IPS-NIHi7 (cell line): Measurements from ENCODE around the gene CNIH4.
"Not testable (repeated sequence)": the region's sequence is repeated elsewhere in the genome, so short reads cannot be mapped to it uniquely, and the experiment has no call there.

ENCODE experiments used
- DNase-seq: peaks from one replicate; pipeline ENCODE4 v3.0.0; 2012; ENCODE audit warnings: mixed read lengths; ENCODE audit errors: extremely low spot score

The CNIH4 gene

DNA sequence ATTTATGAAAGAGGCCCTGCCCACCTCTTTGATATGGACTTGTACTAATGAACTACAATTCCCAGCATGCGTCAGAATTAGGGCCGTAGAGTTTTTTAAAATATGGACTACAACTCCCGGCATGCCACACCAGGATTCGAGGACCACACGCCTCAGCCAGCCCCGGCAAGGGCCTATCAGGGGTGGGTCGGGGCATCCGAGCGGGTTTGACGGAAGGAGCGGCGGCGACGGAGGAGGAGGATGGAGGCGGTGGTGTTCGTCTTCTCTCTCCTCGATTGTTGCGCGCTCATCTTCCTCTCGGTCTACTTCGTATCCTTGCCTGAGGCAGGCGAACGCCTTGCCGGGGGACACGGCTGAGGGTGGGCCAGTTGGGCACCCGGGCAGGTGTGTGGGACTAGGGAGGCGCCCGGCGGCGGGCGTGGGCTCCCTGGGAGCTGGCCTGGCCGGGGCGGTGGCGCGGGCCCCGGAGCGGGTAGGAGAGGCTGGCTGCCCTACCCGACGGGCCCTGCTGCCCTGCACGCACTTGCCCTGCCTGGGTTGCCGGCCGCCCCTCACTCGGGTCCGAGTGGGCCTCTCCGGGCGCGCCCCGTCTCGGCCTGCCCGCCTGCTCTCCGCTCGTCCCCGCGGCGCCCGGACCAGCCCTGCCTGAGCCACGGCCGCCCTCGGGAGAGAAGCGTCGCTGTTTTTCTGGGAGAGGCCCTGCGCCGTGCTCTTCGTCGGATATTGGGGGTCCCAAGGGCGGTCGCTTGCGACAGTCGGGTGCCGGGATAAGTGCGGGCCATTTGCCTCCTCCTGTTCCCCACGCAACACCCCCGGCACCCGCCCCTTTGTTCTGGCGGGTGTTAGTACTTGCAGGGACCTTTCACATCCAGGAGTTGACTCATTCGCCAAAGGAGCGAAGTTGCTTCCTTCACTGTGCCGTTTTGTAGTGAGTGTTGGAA, at the start of gene CNIH4:
Gene CNIH4 (plus strand): TSS at position 195 of the 941 bp plus-strand sequence. CDS start 46 bp downstream, at position 241.
- DNase-seq, result peak; percentile 96

- no peak for DNase-seq
Measured at GRCh38 chr1:224308064-224308463, 48.6 kb upstream of the CNIH4 start.

DNA sequence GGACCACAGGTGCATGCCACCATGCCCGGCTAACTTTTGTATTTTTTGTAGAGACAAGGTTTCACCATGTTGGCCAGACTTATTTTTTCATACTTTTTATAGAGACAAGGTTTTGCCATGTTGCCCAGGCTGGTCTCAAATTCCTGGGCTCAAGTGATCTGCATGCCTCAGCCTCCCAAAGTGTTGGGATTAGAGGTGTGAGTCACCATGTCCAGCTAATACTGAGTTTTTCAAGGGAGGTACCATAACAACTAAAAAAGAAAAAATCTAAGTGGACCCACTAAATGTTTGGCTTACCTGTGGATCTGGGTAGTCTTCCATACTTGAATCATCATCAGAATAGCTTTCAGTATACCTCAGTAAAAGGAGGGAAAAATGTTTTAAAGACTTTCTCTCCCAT, 45.2 kb upstream of the CNIH4 start:
- not testable (repeated sequence) for DNase-seq

GRCh38 chr1:224312025-224312424, 44.7 kb upstream of the CNIH4 start:
- no peak for DNase-seq

DNA sequence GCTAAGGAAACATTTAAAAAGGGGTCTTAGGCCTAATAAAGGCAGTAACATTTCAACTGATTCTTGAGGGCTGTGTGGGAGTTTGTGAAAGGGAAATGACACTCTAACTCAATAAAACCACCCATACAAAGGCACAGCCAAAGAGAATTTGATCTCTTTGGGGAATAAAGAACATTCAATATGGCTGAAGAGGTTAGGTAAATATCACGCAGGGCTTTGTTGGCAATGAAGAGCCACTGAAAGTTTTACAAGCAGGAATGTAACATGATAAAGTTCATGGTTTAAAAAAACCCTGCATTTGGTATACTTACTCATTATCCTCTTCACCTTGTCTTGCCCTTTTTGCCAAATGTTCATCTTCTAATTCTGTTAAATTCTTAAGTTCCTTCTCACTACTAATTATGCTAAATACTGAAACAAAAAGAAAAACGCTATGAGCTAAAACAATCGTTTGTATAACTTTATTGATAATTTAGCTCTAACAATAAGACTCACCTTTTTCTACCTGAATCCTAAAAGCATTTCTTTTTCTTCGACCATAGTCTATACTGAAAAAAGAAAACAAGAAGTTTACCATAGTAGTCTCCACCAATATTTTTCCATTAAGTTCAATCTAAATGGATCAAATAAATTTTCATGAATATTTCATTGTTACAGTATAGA, 39.2 kb upstream of the CNIH4 start:
- no peak for DNase-seq

DNA sequence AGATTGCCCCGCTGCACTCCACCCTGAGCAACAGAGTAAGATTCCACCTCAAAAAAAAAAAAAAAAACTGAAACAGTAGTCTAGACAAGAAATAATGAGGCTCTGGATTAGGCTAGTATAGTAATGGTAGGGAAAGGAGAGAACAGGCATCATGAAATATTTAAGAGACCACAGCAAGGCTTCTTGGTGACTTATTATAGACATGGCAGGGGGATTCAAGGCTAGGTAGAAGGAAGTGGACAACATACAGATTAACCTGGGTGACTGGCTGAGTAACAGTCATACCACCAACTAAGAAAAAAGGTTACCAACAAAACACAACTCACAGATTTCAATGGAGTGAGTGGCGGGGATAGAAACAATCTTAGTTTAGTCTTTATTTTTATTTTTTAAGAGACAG, 35.0 kb upstream of the CNIH4 start:
- no peak for DNase-seq

DNA sequence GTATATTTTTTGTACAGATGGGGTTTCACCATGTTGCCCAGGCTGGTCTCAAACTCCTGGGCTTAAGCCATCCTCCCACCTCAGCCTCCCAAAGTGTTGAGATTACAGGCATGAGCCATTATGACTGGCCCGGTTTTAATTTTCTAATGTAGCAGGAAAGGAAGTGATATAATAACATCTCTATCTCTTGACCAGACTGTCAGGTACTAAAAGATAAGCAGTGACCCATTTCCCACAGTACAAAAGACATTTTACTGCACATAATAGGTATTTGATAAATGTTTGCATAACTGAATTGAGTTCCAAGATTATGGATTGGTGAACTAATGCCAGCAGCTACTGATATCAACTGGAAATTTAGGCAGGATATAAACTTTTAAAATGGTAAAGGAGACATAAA, 30.7 kb upstream of the CNIH4 start:
- no peak for DNase-seq

- no peak for DNase-seq
Measured at GRCh38 chr1:224328644-224329043, 28.0 kb upstream of the CNIH4 start.

DNA sequence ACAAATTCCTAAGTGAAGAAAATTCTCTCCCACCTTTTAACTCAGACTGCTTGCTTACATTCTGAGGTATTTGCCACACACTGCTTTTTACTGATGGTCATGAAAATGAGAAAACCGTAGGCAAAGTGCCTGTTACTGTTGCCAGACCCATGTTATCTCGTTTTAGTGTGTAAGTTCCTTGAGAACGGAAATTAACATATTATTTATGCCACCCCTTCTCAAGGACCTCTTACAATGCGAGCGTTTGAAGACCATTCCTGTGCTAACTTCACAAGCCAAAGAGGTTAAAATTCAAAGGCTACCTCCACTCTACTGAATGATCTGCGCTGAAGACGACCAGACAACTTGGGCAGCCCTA, 27.2 kb upstream of the CNIH4 start:
- DNase-seq, result no peak

DNA sequence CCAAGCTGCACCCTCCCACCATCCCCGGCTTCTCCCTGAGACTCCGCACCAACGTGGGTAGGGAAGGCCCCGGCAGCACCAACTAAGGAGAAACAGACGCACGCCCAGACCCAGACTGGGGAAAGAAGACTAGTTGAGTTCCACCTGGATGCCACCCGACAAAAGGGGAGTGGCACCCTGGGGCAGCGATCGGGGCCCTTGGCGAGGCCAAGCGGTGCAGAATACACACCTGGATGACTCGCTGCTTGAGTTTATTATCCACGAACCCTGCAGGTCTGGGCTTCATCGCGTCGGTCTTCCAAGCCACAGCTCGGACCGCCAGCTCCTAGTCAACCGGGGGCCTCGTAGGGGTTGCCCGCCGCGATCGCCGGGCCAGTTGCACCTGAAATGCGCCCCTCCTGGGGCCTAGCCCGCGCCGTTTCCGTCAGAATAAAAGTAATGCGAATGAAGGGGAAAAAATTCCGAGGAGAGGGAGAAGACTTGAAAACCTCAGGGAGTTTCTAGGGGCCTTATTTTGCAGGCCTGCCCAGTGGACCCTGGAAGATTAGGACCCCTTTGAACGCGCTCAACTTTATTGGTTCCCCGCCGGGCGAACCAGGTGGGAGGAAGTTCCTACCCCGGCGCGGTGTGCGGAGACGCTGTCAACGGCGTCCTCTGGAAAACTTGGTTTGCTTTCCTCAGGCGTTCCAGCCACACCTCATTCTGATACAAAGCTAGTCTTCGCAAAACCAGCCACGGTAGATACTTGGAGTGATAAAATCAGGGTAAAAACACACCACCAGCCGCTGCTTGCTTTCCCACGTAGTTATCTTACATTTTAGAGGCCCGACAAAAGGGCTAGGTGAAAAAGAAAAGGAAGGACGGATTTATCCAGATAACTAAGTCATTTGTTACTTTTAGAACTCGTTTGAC, 26.6 kb upstream of the CNIH4 start, which contains the start of gene NVL:
Gene NVL (minus strand): TSS at position 331 of the 912 bp plus-strand sequence. CDS start 45 bp downstream, at position 286.
- DNase-seq, result peak; percentile 87

DNA sequence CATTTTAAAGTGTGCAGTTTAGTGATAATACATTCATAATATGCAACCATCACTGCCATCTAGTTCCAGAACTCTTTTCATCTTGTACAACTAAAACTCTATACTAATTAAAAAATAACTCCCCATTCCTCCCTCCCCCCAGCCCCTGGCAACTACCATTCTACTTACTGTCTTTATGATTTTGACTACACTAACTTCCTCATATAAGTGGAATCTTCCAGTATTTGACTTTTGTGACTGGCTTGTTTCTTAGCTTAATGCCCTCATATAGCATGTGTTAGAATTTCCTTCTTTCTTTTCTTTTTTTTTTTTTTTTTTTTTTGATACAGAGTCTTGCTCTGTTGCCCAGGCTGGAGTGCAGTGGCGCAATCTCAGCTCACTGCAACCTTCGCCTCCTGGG, 25.4 kb upstream of the CNIH4 start:
- DNase-seq, result no peak

- DNase-seq, result no peak
Measured at GRCh38 chr1:224331824-224332223, 24.9 kb upstream of the CNIH4 start.

- peak; percentile 32 for DNase-seq
Measured at GRCh38 chr1:224333309-224333926, 23.3 kb upstream of the CNIH4 start.

GRCh38 chr1:224333939-224334786, 22.5 kb upstream of the CNIH4 start:
- DNase-seq, result no peak

- no peak for DNase-seq
Measured at GRCh38 chr1:224338150-224338838, 18.4 kb upstream of the CNIH4 start.

DNA sequence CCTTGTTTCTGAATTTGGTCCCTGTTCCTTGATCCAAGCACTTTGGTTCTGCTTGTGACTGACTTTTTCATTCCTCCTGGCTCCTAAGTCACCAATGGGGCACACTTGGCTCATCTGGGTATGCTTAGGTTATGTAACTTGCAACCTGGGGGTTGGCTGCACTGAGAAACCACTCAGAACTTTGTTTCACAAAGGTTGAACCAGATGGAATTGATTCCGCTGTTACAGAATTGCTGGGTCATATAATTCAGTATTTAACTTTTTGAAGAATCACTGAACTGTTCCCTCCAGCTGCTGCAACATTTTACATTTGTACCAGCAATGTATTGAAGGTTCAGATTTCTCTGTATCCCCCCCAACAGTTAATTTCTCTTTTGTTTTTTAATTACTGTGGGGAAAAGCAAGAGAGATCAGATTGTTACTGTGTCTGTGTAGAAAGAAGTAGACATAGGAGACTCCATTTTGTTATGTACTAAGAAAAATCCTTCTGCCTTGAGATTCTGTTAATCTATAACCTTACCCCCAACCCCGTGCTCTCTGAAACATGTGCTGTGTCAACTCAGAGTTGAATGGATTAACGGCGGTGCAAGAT, 17.1 kb upstream of the CNIH4 start:
- DNase-seq, result no peak

GRCh38 chr1:224340453-224341384, 16.0 kb upstream of the CNIH4 start:
- DNase-seq, result peak; percentile 40

- DNase-seq, result no peak
Measured at GRCh38 chr1:224343679-224344078, 13.0 kb upstream of the CNIH4 start.
